ENCODE data around the gene RNF215.

RNF215 gene

DNA sequence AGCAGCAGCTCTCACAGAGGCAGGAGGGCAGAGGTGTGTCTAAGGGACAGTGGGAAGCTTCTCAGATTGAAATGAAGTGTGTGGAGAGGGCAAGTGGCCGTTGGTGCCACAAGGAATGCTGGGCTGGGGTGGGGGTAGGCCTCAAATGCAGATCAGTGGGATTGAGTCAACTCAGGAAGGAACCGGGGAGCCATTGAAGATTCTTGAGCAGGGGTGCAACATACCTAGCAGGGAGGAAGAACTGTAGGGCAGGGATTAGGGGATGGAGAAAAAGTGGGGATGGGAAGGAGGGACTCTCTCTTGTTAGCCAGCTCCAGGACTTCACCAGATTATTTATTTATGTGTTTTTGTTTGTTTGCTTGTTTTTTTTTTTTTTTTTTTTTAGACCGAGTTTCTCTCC is 6.7 kb upstream of the RNF215 start:
- DNase-seq, result no peak

DNA sequence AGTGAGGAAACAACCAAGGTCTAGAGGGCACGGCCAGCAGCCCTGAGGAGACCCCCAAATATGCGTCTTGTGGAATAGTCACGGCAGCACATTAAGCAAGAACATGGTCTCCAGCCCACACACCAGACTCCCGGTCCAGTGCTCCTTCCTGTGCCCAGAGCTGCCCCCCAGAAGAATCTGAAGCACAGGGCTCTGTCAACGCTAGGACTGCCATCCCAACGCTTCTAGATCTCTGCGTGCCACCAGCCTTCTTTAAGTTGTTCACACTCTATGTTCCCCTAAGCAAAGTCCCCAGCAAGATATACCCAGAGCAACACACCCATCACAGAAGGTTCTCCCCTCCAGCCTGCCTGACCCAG is 6.1 kb upstream of the RNF215 start:
- no peak for DNase-seq

DNA sequence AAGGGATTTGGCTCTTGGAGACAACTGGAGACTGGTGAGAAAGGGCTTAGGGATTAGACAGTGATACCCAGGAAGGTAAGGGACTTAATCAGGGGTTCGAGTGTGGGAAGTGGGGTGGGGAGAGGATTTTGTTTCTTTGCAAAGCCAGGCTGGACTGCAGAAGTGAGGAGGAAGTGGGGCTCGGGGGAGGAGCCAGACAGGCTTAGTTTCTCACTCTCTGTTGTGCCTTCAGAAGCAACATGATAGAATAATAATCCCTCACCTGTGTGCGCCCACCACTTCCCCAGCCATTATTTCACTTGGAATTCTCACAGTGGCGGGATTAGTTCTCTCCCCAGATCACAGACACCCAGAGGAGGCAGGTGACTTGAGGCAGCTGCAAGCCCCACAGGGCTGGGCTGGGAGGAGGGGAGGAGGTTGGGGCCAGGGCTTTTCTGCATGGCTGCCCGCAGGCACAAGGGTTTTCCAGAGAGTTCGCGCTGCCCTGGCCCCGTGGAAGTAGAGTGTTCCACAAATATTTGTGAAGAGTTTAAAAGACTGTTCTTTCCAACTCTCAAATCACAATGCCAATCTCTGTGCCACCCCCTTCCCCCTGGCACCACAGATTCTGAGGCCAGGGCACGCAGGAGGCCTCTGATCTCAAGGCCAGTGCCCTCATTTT is 5.6 kb upstream of the RNF215 start:
- no peak for DNase-seq

DNA sequence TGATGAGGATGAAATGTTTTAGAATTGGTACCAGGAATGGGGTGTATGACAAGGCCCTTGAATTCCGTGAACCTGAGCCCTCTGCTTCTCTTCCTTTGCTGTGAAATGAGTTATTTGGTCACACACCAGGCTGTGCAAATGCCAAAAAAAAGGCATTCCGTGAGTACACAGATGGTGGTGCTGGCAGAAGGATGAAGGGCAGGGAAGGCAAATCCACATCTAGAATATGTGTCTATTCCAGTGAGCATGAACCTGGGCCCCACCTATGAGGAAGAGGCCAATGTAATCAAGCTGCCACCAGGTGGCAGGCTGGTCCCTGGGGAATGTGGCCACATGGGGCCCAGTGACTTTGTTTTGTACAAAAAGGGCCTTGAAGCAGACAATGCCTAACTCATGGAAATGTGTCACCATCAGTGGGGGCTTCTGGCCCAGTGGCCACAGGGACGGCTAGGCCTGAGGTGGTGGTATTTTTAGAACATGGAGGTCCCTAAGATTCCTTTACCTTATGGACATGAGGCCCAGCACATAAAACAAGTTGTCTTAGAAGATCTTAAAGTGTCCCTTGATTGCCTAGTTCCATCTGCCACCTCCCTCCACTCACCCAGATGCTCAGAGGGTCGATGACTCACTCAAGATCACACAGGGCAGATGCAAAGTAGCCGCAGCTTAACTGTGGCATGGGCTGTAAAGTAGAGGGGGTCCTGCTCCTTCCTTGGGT is 3.9 kb upstream of the RNF215 start:
- DNase-seq, result peak; percentile 84

DNA sequence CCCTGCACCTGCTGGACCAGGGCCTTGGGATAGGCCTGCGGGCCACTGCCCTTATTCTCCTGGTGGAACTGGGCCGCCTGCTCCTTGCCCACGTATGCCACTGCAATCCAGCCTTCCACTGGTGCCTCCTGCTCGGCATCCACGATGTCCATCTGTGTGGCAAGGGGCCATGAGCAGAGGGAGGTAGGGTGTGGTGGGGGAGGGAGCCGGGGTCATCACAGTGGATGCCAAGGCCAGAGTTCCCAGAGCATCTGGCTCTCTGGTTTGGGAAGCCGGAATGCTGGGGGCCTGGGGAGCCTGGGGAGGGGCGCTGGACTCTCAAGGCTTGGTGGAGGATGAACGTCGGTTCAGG is 627 bp downstream of the RNF215 start:
- no peak for DNase-seq

DNA sequence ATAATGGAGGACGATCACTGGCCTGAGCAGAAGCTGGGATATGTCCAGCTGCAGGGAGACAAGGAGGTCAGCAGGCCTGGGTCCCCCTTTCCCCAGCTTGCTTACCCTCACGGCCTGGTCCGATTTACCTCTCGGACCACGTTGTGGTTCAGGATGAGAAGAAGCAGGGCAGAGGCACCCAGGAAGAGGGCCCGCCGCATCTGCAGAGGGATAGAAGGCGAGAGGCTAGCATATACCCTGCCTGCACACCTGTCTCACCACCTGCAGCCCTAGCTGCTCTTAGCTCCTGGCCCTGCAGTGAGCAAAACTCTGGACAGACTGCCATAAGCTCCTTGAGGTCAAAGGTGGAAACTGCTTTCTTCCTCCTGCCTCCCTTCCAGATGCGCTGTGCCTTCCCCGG is 1.3 kb downstream of the RNF215 start:
- DNase-seq, result no peak

DNA sequence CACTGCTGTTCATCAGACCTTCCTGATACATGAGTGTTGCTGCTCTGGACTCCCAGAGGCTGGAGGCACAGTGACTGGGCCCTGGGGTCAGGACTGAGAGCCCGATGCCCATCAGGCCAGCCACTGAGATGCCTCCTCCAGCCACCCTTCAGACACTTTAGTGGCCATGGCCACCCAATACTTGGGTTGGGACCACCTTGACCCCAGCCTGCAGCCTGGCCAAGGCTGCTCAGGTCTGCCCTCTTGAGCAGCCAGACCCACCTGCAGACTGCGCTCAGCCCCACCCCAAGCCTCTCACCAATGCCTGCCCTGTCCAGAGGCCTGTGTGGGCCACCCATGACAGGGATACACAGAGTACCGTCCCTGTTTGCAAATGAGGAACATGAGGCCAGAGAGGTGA is 4.2 kb downstream of the RNF215 start:
- no peak for DNase-seq

DNA sequence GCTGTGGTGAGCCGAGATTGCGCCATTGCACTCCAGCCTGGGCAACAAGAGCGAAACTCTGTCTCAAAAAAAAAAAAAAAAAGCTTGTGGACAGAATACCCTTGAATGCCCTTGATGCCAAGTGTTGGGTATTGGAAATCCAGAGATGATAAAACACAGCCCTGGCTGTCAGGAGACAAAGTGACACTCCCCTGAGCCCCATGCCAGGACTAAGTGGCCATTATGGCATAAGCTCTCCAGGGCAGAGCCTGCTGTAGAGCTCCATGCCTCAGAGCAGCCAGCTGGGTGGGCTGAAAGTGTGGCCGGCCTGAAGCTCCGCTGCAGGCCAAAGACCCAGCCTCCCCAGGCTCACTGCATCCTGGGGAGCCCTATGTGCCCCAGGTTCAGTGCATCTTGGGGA is 4.9 kb downstream of the RNF215 start:
- no peak for DNase-seq

DNA sequence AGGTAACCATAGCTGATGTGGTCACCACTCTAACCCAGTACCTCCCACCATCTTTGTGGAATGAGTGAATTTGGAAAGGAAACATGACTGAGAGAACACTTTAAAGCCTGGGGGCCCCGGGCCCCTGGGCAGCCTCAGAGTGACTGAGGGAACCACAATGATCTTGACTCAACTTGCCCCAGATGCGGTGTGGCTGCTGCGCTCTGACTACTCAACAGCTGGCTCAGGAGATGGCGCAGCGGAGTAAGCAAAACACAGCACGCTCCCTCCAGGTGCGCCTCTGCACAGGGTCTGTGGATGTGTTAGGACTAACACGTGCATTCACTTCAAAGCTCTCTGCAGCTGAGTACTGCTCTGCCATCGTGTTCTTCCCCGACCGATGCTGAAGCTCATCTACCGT is 5.9 kb downstream of the RNF215 start:
- DNase-seq, result no peak

DNA sequence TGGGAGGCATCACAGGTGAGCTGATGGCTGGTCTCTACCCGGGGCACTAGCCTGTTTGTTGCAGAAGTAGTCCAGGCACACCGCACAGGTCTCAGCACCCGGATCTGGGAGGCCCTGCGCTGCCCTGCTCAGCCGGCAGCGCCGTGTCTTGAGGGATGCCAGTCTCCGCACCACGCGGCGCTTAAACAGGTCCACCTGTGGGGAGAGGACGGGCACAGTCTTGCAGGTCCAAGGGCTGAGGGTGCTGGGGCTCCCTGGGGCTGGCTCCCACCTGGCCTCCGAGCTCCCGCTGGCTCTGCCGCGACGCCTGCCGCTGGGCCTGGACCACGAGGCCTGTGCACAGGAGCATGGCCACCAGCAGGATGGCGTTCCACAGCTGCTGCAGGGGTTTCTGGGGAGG is 7.2 kb downstream of the RNF215 start:
- DNase-seq, result no peak

DNA sequence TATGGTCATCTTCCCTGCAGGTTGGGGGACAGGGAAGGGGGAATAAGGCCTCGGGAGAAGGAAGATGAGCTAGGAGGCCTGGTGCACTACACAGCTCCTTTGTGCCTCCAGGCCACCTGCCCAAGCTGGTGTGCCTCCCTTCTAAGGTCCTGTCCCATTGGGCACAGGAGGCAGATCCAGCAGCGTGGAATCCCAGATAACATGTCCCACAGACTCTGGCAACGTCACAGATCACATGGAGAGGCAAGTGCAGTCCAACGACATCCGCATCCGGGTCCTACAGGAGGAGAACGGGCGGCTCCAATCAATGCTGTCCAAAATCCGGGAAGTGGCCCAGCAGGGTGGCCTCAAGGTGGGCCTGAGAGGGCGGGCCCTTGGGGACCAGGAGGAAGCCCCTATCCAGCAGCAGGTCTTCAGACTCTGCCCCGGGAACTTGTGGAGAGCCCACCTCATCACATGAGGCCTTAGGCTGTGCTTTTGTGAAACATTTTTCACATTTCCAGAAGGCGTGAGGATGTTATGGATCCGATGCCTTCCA is 11.8 kb downstream of the RNF215 start:
- DNase-seq, result no peak

DNA sequence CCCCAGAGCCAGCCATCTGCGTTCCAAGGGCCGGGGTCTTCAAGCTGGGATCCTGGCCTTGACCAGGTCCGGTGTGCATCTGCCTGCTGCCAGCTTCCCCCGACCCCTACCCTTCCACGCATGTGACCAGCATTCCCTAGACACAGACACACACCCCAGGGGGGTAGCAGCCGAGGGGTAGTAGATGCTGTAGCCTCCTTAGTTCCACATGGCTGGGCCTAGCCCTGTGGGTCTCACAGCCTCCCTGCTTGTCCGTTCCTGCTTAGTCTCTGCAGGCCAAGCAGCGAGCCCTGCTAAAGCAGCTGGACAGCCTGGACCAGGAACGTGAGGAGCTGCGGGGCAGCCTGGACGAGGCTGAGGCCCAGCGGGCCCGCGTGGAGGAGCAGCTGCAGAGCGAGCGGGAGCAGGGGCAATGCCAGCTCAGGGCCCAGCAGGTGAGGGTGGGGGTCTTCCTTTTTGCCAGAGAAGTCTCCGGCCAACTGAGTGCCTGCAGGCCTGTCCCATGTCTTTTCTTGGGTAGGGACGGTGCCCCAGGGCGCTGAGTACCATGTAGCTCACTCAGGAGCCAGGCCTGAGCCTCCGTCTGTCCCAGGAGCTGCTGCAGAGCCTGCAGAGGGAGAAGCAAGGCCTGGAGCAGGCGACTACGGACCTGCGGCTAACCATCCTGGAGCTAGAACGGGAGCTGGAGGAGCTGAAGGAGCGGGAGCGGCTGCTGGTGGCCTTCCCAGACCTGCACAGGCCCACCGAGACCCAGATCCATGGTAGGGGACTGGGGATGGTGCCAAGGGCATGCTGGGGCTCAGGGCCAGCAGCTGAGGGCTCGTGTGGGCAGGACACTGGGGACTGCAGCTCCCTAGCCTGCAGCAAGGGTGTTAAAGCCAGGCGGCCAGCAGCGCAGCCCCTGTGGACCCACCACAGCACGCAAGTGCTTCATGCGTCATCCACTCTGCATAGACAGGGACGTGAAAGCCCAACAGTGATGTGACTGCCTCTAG is 13.6 kb downstream of the RNF215 start:
- no peak for DNase-seq

DNA sequence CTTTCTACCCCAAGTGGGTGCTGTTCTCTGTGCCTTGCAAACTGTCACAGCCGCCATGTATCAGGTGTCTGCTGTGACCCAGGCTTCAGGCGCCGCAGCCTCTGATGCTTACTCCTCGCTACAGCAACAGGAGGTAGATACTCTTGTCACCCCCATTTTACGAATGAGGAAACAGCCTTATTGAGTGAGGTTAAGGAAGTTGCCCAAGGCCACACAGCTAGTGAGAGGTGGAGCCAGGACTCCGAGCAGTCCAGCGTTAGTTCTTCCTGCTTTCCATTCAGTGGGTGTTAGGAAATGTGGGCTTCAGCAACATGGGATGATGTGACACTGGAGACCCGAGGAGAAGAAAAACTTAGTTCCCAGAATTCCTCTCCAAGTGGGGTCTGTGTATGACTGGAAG is 14.3 kb downstream of the RNF215 start:
- no peak for DNase-seq

DNA sequence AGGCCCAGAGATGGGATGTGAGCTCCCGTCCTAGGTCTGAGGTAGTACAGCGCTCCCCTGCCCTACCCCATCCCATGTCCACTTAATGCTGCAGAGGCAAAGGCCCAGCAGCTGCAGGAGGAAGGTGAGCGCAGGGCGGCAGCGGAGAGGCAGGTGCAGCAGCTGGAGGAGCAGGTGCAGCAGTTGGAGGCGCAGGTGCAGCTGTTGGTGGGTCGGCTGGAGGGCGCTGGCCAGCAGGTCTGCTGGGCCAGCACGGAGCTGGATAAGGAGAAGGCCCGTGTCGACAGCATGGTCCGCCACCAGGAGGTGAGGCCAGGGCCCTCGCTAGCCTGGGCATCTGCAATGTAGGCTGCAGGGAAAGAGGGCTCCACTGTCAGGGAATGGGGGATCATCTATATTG is 15.2 kb downstream of the RNF215 start:
- DNase-seq, result no peak

DNA sequence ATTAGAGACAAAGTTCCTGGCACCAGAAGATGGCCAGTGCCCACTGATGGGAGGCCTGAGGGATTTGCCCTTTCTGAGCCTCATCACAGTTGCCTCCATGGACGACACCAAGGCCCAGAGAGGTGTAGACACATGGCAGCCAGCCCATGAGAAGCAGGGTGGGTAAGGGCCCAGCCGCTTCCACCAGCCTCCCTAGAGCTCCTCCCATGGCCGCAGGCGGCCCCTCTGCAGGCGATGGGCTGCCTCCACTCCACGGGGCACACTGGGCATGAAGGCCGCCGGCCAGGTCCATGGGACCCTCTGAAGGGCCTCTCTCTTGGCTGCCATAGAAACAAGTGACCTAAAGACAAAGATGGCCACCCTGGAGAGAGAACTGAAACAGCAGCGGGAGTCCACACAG is 15.9 kb downstream of the RNF215 start:
- no peak for DNase-seq

DNA sequence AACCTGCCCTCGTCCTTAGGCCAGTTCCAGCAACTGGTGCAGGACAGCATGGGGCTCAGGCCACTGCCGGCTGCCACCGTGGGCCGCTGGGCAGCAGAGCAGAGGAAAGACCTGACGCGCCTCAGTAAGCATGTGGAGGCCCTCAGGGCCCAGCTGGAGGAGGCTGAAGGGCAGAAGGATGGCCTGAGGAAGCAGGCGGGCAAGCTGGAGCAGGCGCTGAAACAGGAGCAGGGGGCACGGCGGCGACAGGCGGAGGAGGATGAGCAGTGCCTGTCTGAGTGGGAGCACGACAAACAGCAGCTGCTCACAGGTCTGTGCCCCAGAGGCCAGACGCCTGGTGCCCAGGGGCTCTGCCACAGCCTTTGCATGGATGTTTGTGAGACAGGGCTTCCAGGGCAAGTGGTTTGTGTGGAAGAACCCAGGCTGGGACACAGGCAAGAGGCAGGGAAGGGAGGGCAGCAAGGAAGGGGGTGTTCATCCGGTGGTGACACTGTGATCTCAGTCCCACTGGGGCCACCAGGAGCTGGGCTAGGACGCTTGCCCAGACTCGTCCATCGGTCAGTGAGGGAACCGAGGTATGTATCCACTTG is 16.5 kb downstream of the RNF215 start:
- DNase-seq, result no peak

DNA sequence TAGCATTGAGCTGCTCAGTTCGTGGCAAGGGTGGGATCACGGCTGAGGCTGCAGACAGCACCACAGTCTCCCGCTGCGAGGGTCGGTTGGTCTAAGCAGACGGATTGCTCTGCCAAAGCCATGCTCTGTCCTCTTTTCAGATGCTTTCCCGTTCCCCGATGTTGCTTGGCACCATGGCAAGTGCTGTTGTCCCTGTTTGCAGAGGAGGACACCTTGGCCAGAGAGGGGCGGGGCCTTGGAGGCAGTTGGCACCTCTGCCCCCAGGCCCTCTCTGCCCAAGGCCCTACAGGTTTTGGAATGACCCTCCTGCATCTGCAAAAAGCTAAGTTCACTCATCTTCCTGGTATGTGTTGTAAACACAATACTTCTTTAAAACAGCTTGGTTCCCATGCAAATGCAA is 18.8 kb downstream of the RNF215 start:
- no peak for DNase-seq

DNA sequence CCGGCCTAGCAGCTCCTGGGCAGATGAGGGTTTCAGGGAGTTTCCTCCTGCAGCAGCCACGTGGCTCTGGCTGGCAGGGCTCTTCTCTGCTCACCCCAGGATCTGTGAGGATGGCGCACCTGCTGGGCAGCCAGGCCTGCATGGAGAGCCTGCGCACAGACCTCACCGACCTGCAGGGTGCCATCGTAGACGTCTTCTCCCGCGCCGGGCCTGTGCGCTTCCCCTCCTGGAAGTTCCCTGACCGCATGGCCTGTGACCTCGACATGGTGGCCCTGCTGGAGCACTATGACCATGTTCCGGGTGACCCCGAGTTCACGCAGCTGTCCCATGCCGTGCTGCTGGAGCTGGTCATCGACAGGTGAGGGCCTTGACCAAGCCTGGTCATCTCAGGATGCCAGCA is 21.3 kb downstream of the RNF215 start:
- no peak for DNase-seq

DNA sequence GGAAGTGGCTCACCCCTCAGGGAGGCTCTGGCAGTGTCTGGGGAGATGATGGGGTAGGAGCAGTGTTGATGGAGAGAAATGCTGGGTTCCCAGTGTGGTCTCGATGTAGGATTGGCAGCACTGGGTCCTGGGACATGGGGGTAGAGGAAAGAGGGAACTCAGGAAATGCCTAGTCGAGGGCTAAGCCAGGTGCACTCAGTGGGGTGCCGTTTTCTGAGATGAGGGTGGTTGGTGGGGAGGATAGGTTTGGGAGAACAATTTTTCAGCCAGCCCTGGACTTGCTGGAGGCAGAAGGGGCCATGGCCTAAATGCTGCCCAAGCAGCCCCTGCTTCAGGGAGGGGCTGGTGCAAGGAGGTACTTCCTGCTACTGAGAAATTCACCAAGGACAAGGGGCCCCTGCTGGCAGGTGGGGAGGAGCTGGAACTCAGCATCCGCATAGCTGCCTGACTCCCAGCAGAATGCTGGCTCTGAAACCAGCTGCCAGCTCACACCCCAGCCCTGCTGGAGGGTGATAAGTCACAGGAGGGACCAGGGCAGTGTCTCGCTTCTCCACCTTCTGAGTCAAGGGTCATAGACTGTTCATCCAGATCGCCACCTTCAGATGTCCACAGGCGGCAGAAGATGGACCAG is 24.4 kb downstream of the RNF215 start:
- DNase-seq, result no peak

DNA sequence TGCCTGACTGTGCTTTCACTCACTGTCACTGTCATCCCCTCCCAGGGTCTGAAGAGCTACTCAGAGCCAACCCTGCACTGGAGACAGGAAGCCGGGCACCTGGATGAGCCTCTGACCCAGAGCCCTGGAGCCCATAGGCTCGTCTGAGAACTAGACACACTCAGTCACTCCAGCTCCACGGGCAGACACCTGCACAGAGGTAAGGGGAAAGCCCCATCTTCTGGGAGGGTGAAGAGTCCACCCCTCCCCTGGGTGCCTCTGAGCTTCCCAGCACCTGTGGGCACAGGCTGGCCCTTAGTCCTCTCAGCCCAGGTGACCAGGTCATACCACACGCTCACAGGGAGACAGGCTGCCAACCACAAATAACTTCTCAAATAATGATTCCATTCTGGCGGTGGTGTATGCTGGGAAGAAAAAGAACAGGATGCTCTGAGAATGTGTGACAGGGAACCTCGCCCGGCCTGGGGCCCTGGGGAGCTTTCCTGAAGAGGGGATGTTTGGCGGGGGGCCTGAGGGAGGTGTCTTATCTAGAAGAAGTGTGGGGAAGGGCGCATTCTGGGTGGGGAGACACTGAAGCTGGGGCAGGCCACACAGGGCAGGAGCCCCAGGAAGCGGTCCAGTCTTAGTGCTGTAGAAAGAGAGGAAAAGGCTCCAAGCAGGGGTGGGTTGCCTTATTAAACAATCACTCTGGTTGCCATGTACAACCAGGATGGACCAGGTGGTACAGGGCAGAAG is 25.1 kb downstream of the RNF215 start:
- DNase-seq, result no peak

DNA sequence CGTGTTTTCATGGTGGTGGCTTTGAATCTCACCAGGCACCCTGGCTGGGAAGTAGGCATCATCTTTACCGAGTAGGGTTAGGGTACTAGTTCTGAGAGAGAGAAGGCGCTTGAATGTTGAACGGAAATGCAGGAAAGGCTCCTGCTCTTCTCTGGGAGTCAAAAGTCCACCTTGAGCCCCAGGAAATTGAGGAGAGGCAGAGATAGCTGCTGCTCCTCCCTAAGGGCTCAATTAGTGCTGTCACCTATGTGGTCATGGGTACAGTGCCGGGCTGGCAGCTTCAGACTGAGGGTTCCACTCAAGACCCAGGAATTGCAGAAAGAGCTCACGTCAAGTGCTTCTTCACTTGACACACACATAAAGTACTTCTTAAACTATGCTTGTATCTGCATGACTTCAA is 28.7 kb downstream of the RNF215 start:
- DNase-seq, result no peak

DNA sequence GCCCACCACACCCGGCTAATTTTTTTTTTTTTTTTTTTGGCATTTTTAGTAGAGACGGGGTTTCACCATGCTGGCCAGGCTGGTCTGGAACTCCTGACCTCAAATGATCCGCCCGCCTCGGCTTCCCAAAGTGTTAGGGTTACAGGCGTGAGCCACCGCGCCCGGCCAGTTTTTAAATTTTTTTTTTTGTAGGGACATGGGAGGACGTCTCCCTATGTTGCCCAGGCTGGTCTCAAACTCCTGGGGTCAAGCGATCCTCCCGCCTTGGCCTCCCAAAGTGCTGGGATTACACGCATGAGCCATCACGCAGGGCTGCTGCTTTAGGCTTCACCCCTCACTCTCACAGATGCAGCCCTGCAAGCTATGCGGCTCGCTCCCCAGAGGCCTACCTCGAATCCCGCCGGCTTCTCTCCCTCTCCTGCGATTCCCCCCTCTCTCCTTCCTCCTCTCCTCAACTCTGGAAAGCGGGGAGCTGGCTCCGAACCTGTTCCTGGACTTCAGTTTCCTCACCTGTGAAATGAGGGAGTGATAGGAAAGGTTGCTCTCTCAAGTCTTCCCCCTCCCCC is 29.5 kb downstream of the RNF215 start:
- DNase-seq, result no peak

Data from CD4-positive, alpha-beta T cell treated with Interleukin-10 for 1 hour (primary cell).